HepG2 (cell line): ENCODE results near the gene HOXB5.

Experiments
- CEBPG ChIP-seq: IDR thresholded peaks from 2 replicates; pipeline ENCODE4 v1.6.1; 2016
- PCBP1 ChIP-seq: fragments of 200-400 bp; formaldehyde crosslinking; IDR thresholded peaks from 2 replicates; pipeline ENCODE4 v1.6.1; 2017; ENCODE audit warnings: mild to moderate bottlenecking, low read depth, low read length, borderline replicate concordance
- ZBTB21 ChIP-seq: sonication (generic); formaldehyde crosslinking; IDR thresholded peaks from 2 replicates; pipeline ENCODE4 v1.4.0; 2020; ENCODE audit warnings: missing genetic modification reagents
- TF ChIP-seq, protein P1 (sequence below): sonication (generic); formaldehyde crosslinking; IDR thresholded peaks from 2 replicates; pipeline ENCODE4 v1.9.0; 2021; ENCODE audit warnings: mild to moderate bottlenecking, missing genetic modification reagents
- TF ChIP-seq, protein P2 (sequence below): sonication (generic); formaldehyde crosslinking; IDR thresholded peaks from 2 replicates; pipeline ENCODE4 v1.5.0; 2020; ENCODE audit warnings: mild to moderate bottlenecking, missing genetic modification reagents, moderate library complexity

DNA sequence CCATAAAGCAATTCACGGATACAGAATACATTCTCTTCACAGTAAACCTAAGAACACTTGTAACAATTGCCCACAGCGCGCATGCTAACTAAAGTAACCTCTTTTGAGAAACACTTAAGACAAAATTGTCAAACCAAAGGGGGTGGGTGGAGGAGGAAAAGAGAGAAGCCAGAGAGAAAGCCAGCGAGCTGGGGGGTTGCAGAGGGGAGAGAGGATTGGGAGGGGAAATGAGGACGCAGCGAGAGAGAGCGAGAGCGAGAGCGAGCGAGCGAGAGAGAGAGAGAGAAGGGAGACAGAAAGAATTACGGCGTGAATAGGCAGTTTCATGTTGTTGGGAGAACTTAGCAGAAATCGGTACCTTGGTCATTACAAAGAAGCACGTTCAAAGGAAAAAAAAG lies 18.9 kb upstream of the HOXB5 start:
- no peak for TF ChIP-seq CEBPG (CRISPR knock-in tag)
- TF ChIP-seq, protein P1, sequence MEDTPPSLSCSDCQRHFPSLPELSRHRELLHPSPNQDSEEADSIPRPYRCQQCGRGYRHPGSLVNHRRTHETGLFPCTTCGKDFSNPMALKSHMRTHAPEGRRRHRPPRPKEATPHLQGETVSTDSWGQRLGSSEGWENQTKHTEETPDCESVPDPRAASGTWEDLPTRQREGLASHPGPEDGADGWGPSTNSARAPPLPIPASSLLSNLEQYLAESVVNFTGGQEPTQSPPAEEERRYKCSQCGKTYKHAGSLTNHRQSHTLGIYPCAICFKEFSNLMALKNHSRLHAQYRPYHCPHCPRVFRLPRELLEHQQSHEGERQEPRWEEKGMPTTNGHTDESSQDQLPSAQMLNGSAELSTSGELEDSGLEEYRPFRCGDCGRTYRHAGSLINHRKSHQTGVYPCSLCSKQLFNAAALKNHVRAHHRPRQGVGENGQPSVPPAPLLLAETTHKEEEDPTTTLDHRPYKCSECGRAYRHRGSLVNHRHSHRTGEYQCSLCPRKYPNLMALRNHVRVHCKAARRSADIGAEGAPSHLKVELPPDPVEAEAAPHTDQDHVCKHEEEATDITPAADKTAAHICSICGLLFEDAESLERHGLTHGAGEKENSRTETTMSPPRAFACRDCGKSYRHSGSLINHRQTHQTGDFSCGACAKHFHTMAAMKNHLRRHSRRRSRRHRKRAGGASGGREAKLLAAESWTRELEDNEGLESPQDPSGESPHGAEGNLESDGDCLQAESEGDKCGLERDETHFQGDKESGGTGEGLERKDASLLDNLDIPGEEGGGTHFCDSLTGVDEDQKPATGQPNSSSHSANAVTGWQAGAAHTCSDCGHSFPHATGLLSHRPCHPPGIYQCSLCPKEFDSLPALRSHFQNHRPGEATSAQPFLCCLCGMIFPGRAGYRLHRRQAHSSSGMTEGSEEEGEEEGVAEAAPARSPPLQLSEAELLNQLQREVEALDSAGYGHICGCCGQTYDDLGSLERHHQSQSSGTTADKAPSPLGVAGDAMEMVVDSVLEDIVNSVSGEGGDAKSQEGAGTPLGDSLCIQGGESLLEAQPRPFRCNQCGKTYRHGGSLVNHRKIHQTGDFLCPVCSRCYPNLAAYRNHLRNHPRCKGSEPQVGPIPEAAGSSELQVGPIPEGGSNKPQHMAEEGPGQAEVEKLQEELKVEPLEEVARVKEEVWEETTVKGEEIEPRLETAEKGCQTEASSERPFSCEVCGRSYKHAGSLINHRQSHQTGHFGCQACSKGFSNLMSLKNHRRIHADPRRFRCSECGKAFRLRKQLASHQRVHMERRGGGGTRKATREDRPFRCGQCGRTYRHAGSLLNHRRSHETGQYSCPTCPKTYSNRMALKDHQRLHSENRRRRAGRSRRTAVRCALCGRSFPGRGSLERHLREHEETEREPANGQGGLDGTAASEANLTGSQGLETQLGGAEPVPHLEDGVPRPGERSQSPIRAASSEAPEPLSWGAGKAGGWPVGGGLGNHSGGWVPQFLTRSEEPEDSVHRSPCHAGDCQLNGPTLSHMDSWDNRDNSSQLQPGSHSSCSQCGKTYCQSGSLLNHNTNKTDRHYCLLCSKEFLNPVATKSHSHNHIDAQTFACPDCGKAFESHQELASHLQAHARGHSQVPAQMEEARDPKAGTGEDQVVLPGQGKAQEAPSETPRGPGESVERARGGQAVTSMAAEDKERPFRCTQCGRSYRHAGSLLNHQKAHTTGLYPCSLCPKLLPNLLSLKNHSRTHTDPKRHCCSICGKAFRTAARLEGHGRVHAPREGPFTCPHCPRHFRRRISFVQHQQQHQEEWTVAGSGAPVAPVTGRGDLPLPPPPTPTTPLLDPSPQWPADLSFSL (CRISPR knock-in tag) = no peak
- TF ChIP-seq PCBP1 = no peak
- TF ChIP-seq, protein P2, sequence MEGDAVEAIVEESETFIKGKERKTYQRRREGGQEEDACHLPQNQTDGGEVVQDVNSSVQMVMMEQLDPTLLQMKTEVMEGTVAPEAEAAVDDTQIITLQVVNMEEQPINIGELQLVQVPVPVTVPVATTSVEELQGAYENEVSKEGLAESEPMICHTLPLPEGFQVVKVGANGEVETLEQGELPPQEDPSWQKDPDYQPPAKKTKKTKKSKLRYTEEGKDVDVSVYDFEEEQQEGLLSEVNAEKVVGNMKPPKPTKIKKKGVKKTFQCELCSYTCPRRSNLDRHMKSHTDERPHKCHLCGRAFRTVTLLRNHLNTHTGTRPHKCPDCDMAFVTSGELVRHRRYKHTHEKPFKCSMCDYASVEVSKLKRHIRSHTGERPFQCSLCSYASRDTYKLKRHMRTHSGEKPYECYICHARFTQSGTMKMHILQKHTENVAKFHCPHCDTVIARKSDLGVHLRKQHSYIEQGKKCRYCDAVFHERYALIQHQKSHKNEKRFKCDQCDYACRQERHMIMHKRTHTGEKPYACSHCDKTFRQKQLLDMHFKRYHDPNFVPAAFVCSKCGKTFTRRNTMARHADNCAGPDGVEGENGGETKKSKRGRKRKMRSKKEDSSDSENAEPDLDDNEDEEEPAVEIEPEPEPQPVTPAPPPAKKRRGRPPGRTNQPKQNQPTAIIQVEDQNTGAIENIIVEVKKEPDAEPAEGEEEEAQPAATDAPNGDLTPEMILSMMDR (CRISPR knock-in tag) = no peak
- TF ChIP-seq ZBTB21 = no peak
